Osteoblast (primary cell): ENCODE data around the gene OGDHL. TPM values are rescaled to one million over a fixed set of nuclear protein-coding genes. Genes with fewer than 3 reads are reported as not detected.

Experiments used
- DNase-seq: peaks from one replicate; pipeline ENCODE4 v3.0.0; 2011; ENCODE audit warnings: low spot score, mixed read lengths; ENCODE audit not compliant: insufficient read length; ENCODE audit errors: missing footprints
- H2AFZ ChIP-seq: 2 replicates; pipeline ENCODE4 v1.6.0; 2011; ENCODE audit warnings: mild to moderate bottlenecking, low read length
- H3K27ac ChIP-seq: 2 replicates; pipeline ENCODE4 v1.5.1; 2011; ENCODE audit warnings: mild to moderate bottlenecking, low read depth, low read length, moderate library complexity
- H3K27me3 ChIP-seq: 2 replicates; pipeline ENCODE4 v1.6.0; 2012; ENCODE audit warnings: mild to moderate bottlenecking, control low read depth, inconsistent platforms, low read length, moderate library complexity; ENCODE audit not compliant: insufficient read depth
- H3K36me3 ChIP-seq: 2 replicates; pipeline ENCODE4 v1.5.1; 2011; ENCODE audit warnings: mild to moderate bottlenecking, low read length, control low read depth, moderate library complexity; ENCODE audit not compliant: insufficient read depth
- H3K4me1 ChIP-seq: 2 replicates; pipeline ENCODE4 v1.5.1; 2011; ENCODE audit warnings: mild to moderate bottlenecking, low read length, control low read depth, moderate library complexity; ENCODE audit not compliant: insufficient read depth
- H3K4me2 ChIP-seq: 2 replicates; pipeline ENCODE4 v1.6.0; 2011; ENCODE audit warnings: mild to moderate bottlenecking, low read length; ENCODE audit not compliant: insufficient read depth
- H3K4me3 ChIP-seq: fragments of 200-600 bp; sonication (generic); 3 replicates; pipeline ENCODE4 v1.5.1; 2012; ENCODE audit warnings: mild to moderate bottlenecking, low read length, inconsistent platforms; ENCODE audit not compliant: insufficient read depth
- H3K79me2 ChIP-seq: 2 replicates; pipeline ENCODE4 v1.6.0; 2012; ENCODE audit warnings: mild to moderate bottlenecking, low read length, control low read depth, inconsistent platforms; ENCODE audit not compliant: insufficient read depth
- H3K9me3 ChIP-seq: 2 replicates; pipeline ENCODE4 v1.5.1; 2011; ENCODE audit warnings: low read depth, low read length, control low read depth
- H4K20me1 ChIP-seq: 2 replicates; pipeline ENCODE4 v1.6.0; 2012; ENCODE audit warnings: mild to moderate bottlenecking, low read length, control low read depth; ENCODE audit not compliant: insufficient read depth
- total RNA-seq: library from RNA; depleted of rRNA; stranded (reverse); fragments of >200 nt; gene quantifications from 2 replicates; pipeline ENCODE4 v1.2.3, GENCODE V29; 2012
- TF ChIP-seq, protein P1 (sequence below): IDR thresholded peaks from 2 replicates; pipeline ENCODE4 v1.5.1; 2011; ENCODE audit warnings: mild to moderate bottlenecking, low read depth, low read length, moderate library complexity; ENCODE audit errors: extremely low read depth

Gene OGDHL
- total RNA-seq, 1 donor, result 0.36 TPM

DNA sequence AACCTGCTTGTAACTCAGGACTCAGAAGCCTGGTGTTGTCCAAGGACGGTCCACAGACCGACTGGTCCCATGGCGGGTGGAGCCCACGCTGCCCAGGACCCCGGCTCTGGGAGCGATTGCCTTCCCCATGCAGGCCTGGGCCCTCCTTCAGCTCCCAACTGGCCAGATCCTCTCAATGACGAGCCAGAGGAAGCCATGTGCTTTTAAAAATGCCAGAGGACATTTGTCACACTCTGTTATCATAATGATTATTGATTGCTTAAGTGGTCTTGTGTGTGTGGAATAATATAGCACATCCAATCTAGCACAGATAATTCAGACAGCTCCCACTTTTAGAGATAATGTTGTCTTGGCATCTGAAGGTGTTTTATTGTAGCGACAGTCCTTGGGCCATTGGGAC lies 22.6 kb upstream of the OGDHL start:
- H3K4me2 ChIP-seq, result no peak overlapping the region
- H3K4me3 ChIP-seq, result no peak overlapping the region
- TF ChIP-seq, protein P1, sequence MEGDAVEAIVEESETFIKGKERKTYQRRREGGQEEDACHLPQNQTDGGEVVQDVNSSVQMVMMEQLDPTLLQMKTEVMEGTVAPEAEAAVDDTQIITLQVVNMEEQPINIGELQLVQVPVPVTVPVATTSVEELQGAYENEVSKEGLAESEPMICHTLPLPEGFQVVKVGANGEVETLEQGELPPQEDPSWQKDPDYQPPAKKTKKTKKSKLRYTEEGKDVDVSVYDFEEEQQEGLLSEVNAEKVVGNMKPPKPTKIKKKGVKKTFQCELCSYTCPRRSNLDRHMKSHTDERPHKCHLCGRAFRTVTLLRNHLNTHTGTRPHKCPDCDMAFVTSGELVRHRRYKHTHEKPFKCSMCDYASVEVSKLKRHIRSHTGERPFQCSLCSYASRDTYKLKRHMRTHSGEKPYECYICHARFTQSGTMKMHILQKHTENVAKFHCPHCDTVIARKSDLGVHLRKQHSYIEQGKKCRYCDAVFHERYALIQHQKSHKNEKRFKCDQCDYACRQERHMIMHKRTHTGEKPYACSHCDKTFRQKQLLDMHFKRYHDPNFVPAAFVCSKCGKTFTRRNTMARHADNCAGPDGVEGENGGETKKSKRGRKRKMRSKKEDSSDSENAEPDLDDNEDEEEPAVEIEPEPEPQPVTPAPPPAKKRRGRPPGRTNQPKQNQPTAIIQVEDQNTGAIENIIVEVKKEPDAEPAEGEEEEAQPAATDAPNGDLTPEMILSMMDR, result no peak
- H3K36me3 ChIP-seq, result no peaks in the 10 kb centered on the region
- no peak overlapping the region for H2AFZ ChIP-seq
- H3K4me1 ChIP-seq, result no peaks in the 10 kb centered on the region
- H3K9me3 ChIP-seq, result no peaks in the 10 kb centered on the region
- no peaks in the 10 kb centered on the region for H3K79me2 ChIP-seq
- no peak for DNase-seq
- no peak overlapping the region for H3K27ac ChIP-seq
- H3K27me3 ChIP-seq, result peaks cover 7% of the 10 kb centered on the region
- H4K20me1 ChIP-seq, result no peaks in the 10 kb centered on the region

DNA sequence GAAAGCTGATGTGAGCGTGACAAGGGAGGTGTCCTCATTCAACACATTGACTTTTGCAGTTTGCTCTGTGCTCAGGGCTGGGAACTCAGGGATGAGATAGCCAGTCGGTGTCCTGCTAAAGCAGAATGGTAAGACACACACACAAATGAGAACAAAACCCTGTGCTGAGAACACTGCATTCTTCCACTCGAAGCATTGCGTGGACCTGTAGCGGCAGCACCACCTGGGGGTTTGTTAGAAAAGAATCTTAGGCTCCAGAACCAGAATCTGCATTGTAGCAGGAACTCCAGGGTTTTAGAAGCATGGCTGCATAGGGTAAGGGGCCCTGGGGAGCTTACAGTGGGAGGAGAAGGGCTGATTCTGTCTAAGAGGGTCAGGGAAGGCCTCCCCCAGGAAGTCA lies 21.5 kb upstream of the OGDHL start:
- TF ChIP-seq, protein P1, result no peak
- H3K27me3 ChIP-seq, result peaks cover 7% of the 10 kb centered on the region
- H3K36me3 ChIP-seq, result no peaks in the 10 kb centered on the region
- no peaks in the 10 kb centered on the region for H4K20me1 ChIP-seq
- H2AFZ ChIP-seq, result no peak overlapping the region
- no peak overlapping the region for H3K4me2 ChIP-seq
- no peak overlapping the region for H3K27ac ChIP-seq
- DNase-seq, result no peak
- H3K4me1 ChIP-seq, result no peaks in the 10 kb centered on the region
- no peaks in the 10 kb centered on the region for H3K79me2 ChIP-seq
- H3K4me3 ChIP-seq, result no peak overlapping the region
- no peaks in the 10 kb centered on the region for H3K9me3 ChIP-seq

DNA sequence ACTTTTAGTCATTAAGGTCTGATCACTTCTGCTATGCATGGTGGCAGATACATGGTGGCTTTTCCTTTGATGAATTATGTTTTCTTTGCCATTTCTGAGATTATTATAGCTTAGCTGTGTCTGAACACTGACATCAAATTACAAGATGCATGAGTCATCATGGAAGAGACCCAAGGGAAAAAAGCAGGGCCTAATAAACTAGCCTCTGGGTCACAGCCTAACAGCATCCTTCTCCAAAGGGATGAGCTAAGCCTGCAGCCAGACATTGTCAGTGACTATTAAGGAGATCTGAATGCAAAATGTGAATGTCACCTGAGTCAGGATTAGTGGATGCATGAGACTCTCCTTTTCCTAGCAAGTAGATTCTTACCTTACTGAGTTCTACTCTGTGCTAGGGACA lies 19.1 kb upstream of the OGDHL start:
- Histone ChIP-seq H3K79me2 (no peaks in the 10 kb centered on the region), H3K4me2 (no peak overlapping the region), H2AFZ (no peak overlapping the region), H3K27me3 (peaks cover 7% of the 10 kb centered on the region), H4K20me1 (no peaks in the 10 kb centered on the region), H3K9me3 (no peaks in the 10 kb centered on the region), H3K4me1 (no peaks in the 10 kb centered on the region), H3K4me3 (no peak overlapping the region), H3K27ac (no peak overlapping the region), H3K36me3 (no peaks in the 10 kb centered on the region)
- peak; percentile 71 for DNase-seq
- TF ChIP-seq, protein P1, result no peak

DNA sequence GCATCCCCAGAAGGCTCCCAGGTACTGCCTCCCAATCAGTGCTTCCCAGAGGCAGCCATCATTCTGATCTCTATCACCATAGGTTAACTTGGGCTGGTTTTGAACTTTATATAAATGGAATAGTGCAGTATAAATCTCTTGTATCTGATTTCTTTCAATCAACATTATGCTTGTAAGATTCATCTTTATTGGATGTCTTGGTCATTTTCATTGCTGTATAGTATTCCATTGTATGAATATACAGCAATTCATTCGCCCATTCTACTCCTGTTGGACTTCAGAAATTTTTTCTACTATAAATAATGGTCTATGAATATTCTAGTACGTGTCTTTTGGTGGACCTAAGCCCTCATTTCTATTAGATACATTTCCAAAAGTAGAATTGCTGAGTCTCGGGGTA lies 16.1 kb upstream of the OGDHL start:
- Histone ChIP-seq H2AFZ (no peak overlapping the region), H3K27ac (no peak overlapping the region), H3K4me1 (no peaks in the 10 kb centered on the region), H3K27me3 (peaks cover 3% of the 10 kb centered on the region), H3K79me2 (no peaks in the 10 kb centered on the region), H4K20me1 (no peaks in the 10 kb centered on the region), H3K4me3 (no peak overlapping the region), H3K36me3 (no peaks in the 10 kb centered on the region), H3K9me3 (no peaks in the 10 kb centered on the region), H3K4me2 (no peak overlapping the region)
- TF ChIP-seq, protein P1, result no peak
- DNase-seq, result no peak
